Panc1 (cell line): Measurements from ENCODE around the gene GLRX. TPM values are rescaled to one million over a fixed set of nuclear protein-coding genes. Genes with fewer than 3 reads are reported as not detected.

Source experiments
- ATAC-seq: fragments of 200-7000 bp; cut with Tn5 transposase; 2 replicates; pipeline ENCODE4 v1.9.1; 2020; ENCODE audit warnings: mild to moderate bottlenecking, moderate library complexity
- BruUV-seq: library from RNA; stranded (reverse); fragments of 400-500 nt; replicated peaks from 2 replicates; lab custom pipeline; 2021; lab: Mats Ljungman, UMichigan
- CTCF ChIA-PET: fragments of 300-600 bp; sonication (Branson Sonifier 250); formaldehyde crosslinking; loops from one replicate; lab custom pipeline; 2022; ENCODE audit warnings: antibody characterized with exemption; lab: Charles Lee
- POLR2A ChIA-PET: fragments of 300-600 bp; sonication (Branson Sonifier 250); formaldehyde crosslinking; loops from one replicate; lab custom pipeline; 2022; ENCODE audit warnings: antibody characterized with exemption; lab: Charles Lee
- DNase-seq: peaks from one replicate; pipeline ENCODE4 v3.0.0-alpha.2; 2010; ENCODE audit warnings: low read depth, low spot score
- H3K27ac ChIP-seq: 2 replicates; pipeline ENCODE4 v1.5.1; 2011; ENCODE audit warnings: mild to moderate bottlenecking, low read length, inconsistent platforms
- H3K27me3 ChIP-seq: fragments of 200-500 bp; sonication (Bioruptor generic); 2 replicates; pipeline ENCODE4 v1.6.0; 2014; ENCODE audit warnings: low read length, inconsistent platforms; ENCODE audit not compliant: control insufficient read depth, insufficient read depth
- H3K36me3 ChIP-seq: fragments of 200-500 bp; sonication (Bioruptor generic); 2 replicates; pipeline ENCODE4 v1.5.1; 2014; ENCODE audit warnings: inconsistent platforms, mild to moderate bottlenecking, low read length, moderate library complexity; ENCODE audit not compliant: control insufficient read depth, insufficient read depth
- H3K4me1 ChIP-seq: 2 replicates; pipeline ENCODE4 v1.5.1; 2011; ENCODE audit warnings: inconsistent platforms, mild to moderate bottlenecking, low read length, moderate library complexity; ENCODE audit not compliant: control insufficient read depth, insufficient read depth
- H3K4me3 ChIP-seq, 2 experiments: 2 replicates each; pipeline ENCODE4 v1.5.1; 2011 to 2012; ENCODE audit warnings: low read depth in 2 of 2, low read length in 2 of 2, mild to moderate bottlenecking in 2 of 2, inconsistent platforms in 1 of 2, moderate library complexity in 1 of 2
- H3K9me3 ChIP-seq: fragments of 200-500 bp; sonication (Bioruptor generic); 2 replicates; pipeline ENCODE4 v1.5.1; 2014; ENCODE audit warnings: low read depth, mild to moderate bottlenecking, inconsistent platforms, low read length, moderate library complexity; ENCODE audit not compliant: control insufficient read depth, insufficient read depth
- POLR2AphosphoS5 ChIP-seq: IDR thresholded peaks from 2 replicates; pipeline ENCODE4 v1.6.1; 2012; ENCODE audit warnings: mild to moderate bottlenecking, low read depth, low read length, moderate library complexity
- SIN3A ChIP-seq: IDR thresholded peaks from 2 replicates; pipeline ENCODE4 v1.6.1; 2012; ENCODE audit warnings: low read depth, mild to moderate bottlenecking, low read length, moderate library complexity, borderline replicate concordance; ENCODE audit not compliant: insufficient read depth
- TCF7L2 ChIP-seq: IDR thresholded peaks from 2 replicates; pipeline ENCODE4 v1.6.1; 2011; ENCODE audit warnings: mild to moderate bottlenecking, low read depth, low read length, inconsistent platforms
- in situ Hi-C: cut with HindIII; loops from 2 replicates; pipeline ENCODE4 v1.10.0; 2016; ENCODE audit warnings: low sequenced_read_pairs, low pct_unique_long_range_greater_than_20kb
- intact Hi-C: fragments of 100-400 bp; cut with micrococcal nuclease; formaldehyde crosslinking; loops from one replicate; pipeline ENCODE4 v1.10.0; 2022; ENCODE audit not compliant: unreplicated experiment
- total RNA-seq: library from RNA; stranded (reverse); gene quantifications from one replicate; pipeline ENCODE4 v1.2.1, GENCODE V29; 2021; ENCODE audit not compliant: unreplicated experiment
- TF ChIP-seq, protein P1 (sequence below), 2 experiments: IDR thresholded peaks; 2 replicates each; pipeline ENCODE4 v1.6.1; 2011 to 2012; ENCODE audit warnings: low read depth in 2 of 2, control low read depth in 1 of 2, low read length in 1 of 2, mild to moderate bottlenecking in 1 of 2, moderate library complexity in 1 of 2; ENCODE audit not compliant: insufficient read depth in 1 of 2
- TF ChIP-seq, protein P2 (sequence below): fragments of 450-650 bp; IDR thresholded peaks from 2 replicates; pipeline ENCODE4 v1.5.1; 2017; ENCODE audit warnings: mild to moderate bottlenecking

GLRX gene
- total RNA-seq, 1 experiment from 2014 or later: 5.8 TPM

DNA sequence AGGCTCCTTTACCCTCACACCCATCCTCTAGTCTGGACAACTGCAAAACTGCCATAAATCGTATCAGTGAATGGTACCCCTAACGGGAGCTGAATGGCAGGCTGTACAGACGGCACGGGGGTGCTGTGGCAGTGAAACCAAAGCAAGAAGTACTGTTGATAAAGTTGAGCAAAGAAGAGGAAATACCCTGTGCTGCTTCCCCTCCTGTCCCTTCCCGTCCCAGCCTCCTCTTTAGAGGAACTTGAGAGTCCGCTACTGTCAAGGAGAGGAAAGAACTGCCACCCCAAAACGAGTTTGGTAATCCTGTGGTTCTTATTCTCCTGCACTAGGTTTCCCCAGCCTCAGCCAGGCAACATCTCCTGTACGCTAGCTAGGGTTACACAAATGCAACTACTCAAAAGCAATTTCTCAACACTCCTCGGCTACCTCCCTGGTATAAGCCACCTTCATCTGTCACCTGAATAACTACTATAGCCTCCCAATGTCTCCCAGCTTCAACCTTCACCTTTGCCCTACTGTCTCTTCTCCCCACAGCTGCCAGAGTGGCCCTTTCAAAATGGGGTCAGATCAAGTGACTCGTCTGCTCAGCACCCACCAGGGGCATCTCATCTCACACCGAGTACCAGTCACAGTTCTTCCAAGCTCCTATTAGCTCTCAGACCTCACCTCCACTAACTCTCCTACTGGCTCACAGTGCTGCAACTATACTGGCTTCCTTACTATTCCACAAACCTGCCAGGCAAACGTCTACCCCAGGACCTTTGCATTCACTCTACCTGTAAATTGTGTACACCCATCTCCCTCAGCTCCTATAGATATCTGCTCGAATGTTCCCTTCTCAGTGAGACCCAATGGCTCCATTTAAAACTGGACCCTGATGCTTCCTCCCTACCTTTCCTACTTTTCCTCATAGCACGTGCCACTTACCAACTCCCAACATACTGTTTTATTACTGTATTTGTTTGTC lies 4.1 kb downstream of the GLRX start:
- no TSS peak for BruUV-seq
- Histone ChIP-seq H3K36me3 (peaks cover 2% of the 10 kb centered on the region; the same call in 1 of the 2 replicates), H3K27me3 (no peaks in the 10 kb centered on the region), H3K4me1 (peaks cover 14% of the 10 kb centered on the region), H3K27ac (no peak overlapping the region), H3K4me3 (no peak overlapping the region), H3K9me3 (no peaks in the 10 kb centered on the region)
- no peak for DNase-seq
- intact Hi-C loops: no loop called here
- ATAC-seq: no peak
- in situ Hi-C loops: no loop called here
- POLR2A ChIA-PET: no interaction called here
- CTCF ChIA-PET: no interaction called here
- TF ChIP-seq TCF7L2: no peak
- no peak for TF ChIP-seq SIN3A
- TF ChIP-seq POLR2AphosphoS5: no peak
- TF ChIP-seq, protein P1, sequence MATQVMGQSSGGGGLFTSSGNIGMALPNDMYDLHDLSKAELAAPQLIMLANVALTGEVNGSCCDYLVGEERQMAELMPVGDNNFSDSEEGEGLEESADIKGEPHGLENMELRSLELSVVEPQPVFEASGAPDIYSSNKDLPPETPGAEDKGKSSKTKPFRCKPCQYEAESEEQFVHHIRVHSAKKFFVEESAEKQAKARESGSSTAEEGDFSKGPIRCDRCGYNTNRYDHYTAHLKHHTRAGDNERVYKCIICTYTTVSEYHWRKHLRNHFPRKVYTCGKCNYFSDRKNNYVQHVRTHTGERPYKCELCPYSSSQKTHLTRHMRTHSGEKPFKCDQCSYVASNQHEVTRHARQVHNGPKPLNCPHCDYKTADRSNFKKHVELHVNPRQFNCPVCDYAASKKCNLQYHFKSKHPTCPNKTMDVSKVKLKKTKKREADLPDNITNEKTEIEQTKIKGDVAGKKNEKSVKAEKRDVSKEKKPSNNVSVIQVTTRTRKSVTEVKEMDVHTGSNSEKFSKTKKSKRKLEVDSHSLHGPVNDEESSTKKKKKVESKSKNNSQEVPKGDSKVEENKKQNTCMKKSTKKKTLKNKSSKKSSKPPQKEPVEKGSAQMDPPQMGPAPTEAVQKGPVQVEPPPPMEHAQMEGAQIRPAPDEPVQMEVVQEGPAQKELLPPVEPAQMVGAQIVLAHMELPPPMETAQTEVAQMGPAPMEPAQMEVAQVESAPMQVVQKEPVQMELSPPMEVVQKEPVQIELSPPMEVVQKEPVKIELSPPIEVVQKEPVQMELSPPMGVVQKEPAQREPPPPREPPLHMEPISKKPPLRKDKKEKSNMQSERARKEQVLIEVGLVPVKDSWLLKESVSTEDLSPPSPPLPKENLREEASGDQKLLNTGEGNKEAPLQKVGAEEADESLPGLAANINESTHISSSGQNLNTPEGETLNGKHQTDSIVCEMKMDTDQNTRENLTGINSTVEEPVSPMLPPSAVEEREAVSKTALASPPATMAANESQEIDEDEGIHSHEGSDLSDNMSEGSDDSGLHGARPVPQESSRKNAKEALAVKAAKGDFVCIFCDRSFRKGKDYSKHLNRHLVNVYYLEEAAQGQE (IDR thresholded peaks at IDR 0.05; ENCODE audit: insufficient read depth in 1 of 2, low read depth in 2 of 2, low read length in 1 of 2): no peak
- TF ChIP-seq, protein P2, sequence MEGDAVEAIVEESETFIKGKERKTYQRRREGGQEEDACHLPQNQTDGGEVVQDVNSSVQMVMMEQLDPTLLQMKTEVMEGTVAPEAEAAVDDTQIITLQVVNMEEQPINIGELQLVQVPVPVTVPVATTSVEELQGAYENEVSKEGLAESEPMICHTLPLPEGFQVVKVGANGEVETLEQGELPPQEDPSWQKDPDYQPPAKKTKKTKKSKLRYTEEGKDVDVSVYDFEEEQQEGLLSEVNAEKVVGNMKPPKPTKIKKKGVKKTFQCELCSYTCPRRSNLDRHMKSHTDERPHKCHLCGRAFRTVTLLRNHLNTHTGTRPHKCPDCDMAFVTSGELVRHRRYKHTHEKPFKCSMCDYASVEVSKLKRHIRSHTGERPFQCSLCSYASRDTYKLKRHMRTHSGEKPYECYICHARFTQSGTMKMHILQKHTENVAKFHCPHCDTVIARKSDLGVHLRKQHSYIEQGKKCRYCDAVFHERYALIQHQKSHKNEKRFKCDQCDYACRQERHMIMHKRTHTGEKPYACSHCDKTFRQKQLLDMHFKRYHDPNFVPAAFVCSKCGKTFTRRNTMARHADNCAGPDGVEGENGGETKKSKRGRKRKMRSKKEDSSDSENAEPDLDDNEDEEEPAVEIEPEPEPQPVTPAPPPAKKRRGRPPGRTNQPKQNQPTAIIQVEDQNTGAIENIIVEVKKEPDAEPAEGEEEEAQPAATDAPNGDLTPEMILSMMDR: no peak

DNA sequence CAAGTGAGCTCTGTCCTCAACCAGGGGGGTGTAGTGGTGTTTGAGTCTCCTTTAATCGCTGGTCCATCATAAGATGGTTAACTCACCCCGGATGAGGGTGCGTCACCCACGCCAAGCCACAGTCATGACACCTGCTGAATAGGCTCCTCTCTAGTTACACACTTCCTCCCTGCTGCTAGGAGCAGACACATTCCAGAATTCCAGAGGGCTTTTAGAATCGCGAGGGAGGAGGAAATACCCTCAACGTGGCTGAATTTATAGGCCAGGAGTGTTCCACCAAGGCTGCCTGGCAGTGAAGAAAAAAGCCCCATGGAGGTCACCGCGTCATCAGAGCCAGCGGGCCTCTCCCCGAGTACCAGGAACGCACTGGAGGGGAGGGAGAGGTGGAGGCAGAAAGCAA lies 5.1 kb downstream of the GLRX start:
- in situ Hi-C loops: no loop called here
- Histone ChIP-seq H3K27me3 (no peaks in the 10 kb centered on the region), H3K9me3 (no peaks in the 10 kb centered on the region), H3K4me3 (no peak overlapping the region), H3K4me1 (0 out of 2 replicates have a peak, but pooled peaks cover 7% of the 10 kb centered on the region), H3K36me3 (peaks cover 2% of the 10 kb centered on the region; the same call in 1 of the 2 replicates), H3K27ac (no peak overlapping the region)
- intact Hi-C loops: no loop called here
- ChIA-PET POLR2A (no interaction called here), CTCF (no interaction called here)
- TF ChIP-seq, protein P1 (IDR thresholded peaks at IDR 0.05; ENCODE audit: insufficient read depth in 1 of 2, low read depth in 2 of 2, low read length in 1 of 2): no peak
- DNase-seq (no peak), ATAC-seq (no peak)
- BruUV-seq: no TSS peak
